RPMI7951 (cell line): Measurements from ENCODE around the gene KTN1. TPM values are rescaled to one million over a fixed set of nuclear protein-coding genes. Genes with fewer than 3 reads are reported as not detected.
A peak's percentile ranks its signal among the peaks of the same experiment; 100 is the strongest.

Experiments used
- DNase-seq: peaks from one replicate; pipeline ENCODE4 v3.0.0-alpha.2; 2012; ENCODE audit warnings: low read depth
- total RNA-seq: library from RNA; depleted of rRNA; stranded (reverse); fragments of >200 nt; shearing (Covaris generic); gene quantifications from 2 replicates; pipeline ENCODE4 v1.2.3, GENCODE V29; 2014; rRNA removed

The KTN1 gene, protein sequence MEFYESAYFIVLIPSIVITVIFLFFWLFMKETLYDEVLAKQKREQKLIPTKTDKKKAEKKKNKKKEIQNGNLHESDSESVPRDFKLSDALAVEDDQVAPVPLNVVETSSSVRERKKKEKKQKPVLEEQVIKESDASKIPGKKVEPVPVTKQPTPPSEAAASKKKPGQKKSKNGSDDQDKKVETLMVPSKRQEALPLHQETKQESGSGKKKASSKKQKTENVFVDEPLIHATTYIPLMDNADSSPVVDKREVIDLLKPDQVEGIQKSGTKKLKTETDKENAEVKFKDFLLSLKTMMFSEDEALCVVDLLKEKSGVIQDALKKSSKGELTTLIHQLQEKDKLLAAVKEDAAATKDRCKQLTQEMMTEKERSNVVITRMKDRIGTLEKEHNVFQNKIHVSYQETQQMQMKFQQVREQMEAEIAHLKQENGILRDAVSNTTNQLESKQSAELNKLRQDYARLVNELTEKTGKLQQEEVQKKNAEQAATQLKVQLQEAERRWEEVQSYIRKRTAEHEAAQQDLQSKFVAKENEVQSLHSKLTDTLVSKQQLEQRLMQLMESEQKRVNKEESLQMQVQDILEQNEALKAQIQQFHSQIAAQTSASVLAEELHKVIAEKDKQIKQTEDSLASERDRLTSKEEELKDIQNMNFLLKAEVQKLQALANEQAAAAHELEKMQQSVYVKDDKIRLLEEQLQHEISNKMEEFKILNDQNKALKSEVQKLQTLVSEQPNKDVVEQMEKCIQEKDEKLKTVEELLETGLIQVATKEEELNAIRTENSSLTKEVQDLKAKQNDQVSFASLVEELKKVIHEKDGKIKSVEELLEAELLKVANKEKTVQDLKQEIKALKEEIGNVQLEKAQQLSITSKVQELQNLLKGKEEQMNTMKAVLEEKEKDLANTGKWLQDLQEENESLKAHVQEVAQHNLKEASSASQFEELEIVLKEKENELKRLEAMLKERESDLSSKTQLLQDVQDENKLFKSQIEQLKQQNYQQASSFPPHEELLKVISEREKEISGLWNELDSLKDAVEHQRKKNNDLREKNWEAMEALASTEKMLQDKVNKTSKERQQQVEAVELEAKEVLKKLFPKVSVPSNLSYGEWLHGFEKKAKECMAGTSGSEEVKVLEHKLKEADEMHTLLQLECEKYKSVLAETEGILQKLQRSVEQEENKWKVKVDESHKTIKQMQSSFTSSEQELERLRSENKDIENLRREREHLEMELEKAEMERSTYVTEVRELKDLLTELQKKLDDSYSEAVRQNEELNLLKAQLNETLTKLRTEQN (N-terminal part only)
- total RNA-seq, result 100 and 129 TPM in 2 replicates

DNA sequence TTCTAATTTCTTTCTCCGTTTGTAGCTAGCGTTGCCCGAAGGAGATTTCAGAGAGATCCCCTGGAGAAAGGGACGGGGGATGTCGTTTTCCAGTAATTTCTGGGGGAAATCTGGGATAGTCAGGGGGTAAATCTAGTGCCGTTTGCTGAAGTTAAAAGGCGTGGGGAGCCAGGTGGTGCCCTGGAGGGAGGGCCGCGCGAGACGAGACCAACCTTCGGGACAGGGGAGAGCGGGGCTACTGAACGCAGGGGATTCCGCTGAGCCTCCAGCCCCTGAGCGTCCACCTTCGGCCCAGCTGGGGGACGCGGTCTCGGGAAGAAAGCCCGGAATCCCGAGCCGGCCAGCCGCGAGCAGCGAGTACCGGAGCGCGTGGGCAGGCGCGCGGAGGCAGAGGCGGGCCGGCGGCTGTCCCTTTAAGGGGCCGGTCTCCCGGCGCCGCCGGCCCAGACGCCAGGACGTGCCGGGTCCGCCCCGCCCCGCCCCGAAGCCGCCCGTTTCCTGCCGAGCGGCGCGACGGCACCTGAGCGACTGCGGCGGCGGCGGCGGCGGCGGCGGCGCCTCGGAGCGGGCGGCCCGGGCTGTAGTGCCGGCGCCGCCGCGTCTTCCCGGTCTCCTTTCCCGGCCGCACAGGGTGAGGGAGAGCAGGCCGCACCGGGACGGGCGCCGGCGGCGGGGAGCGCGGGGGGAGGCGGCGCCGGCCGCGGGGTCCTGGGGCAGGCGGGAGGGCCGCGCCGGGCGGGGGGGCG, at the start of gene KTN1:
Gene KTN1, plus strand, starts transcription at position 484 of the 746 bp plus-strand sequence. CDS start 31,842 bp downstream, outside the sequence.
- DNase-seq, result peak; percentile 80

DNA sequence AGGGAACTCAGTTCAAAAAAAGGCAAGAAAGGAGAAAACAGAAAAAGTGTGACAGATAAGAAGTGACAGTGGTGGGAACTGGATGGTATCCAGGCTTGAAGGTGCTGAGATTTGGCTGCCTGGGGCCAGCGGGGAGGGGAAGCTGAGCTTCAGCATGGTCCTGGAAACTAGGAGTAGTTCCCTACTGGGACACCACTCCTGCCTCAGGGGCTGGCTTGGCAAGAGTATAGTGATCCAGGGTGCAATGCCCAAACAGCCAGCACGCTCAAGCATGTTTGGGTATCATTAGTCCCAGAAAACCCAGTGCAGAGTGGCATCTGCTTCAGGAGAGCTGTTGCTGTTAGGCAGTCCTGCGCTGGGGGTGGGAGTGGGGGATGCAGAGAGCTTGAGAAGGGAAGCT, 49.5 kb upstream of the KTN1 start:
- DNase-seq, result no peak

DNA sequence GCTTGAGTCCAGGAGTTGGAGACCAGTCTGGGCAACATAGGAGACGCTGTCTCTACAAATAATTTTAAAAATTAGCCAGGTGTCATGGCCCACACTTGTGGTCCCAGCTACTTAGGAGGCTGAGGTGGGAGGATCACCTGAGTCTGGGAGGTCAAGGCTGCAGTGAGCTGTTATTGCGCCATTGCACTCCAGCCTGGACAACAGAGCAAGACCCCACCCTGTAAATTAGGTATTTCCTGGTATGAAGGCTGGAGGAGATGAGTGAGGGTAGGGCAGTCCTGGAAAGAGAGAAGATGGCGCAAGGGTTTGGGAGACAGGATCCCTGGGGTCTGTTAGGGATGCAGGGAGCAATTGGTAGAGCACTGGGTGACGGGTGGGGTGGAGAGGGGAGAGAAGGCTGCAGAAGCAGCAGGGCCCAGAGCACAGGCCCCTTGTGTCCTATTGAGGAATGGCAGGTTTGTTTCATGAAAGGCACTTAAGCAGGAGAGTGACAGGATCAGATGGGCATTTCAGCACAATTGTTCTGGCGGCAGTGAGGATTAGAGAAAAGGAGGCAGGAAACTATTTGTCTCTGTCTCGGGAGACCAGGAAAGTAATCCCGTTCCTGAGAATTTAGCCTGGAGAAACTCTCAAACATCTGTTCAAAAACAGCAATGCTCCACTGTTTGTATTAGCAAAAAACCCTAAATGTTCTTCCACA, 47.2 kb upstream of the KTN1 start:
- DNase-seq, result no peak

DNA sequence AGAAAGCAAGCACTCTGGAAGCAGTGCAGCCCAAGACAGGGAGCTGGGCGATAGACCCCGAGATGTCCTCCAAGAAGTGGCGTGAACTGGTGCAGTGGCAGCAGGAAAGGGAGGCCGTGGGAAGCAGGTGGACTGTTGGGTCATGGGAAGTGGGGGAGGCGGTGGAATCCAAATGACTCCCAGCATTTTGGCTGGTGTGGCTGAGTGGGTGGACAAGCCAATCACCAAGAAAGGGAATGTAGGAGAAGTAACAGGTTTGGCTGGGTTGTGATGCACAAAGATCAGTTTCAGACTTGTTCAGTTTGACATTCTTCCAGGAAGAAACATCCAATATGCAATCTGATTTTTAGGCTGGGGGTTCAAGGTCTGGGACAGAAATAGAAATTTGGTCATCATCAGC, 46.0 kb upstream of the KTN1 start:
- no peak for DNase-seq

DNA sequence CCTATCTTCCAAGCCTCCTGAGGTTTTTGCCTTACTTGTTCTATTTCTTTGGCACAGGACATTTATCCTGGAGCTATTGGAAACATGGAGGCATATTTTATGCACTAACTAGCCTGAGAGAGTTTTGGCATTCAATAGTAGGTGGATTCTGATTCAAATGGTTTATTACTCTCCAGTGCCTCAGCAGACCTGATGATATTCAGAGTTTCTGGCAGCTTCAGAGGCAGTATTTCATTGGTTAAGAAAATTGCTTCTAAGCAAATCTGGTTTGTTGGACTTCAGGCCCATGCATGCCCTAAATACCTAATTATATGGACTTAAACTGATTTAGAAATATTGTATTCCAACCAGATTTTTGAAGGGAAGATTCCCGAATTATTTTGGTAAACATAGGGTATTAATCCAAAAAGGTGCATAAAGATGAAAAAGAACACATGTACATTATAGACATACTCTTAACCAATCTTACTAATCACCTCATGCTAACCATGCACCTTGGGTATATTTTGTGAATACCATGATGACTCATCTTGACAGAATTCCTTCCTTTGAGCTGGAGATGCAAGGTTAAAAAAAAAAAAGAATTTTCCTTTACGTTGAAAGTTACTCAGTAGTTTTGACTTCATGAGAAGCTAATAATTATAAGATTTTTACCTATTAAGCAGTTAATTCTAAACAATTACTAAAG, 44.3 kb upstream of the KTN1 start:
- no peak for DNase-seq

DNA sequence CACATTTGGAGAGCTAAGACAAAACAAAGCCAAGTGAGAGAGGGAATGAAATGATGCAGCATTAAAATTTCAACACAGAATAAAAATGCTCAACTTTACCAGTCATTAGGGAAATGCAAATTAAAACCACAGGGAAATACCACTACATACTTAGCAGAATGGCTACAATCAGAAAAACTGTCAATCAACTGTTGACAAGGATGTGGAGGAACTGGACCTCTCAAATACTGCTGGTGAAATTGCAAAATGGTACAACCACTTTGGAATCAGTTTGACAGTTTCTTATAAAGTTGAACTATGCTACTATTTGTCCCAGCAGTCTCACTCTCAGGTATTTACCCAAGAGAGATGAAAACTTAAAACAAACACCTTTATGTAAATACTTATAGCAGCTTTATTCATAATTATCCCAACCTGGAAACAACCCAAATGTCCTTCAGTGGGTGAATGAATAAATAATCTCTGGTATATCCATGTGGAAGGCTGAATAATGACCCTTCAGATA, 43.8 kb upstream of the KTN1 start:
- DNase-seq, result no peak

DNA sequence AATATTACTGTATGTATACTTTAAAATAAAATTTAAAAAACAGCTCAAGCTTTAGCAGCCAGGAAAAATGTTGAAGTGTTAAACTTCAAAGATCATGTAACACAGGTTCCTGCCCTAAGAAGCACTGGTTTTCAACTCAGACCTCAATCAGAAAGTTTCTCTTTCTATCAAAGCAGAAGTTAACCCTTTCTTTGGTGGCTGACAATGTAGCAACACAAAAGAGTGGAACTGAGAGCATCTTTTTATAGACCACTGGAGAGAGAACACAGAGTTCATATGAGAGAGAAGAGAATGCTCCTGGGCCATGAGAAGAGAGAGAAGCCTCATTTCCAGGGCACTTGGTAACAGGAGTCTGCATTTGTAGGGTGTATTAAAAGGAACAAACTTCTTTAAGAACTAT, 42.2 kb upstream of the KTN1 start:
- no peak for DNase-seq

DNA sequence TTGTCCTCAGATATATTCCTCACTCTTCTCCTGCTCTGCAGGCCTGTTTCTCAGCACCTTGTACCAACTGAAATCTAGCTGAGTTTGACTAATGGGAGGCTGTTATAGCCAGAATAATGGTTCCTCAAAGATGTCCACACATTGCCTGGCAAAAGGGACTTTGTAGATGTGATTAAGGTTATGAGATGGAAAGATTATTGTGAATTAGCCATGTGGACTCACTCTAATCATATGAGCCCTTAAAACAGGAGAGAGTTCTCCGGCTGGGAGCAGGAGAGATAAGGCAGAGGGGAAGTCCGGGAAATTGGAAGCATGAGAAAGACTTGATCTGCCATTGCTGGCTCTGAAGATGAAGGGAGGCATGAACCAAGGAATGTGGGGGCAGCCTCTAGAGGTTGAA, 40.0 kb upstream of the KTN1 start:
- DNase-seq, result no peak

DNA sequence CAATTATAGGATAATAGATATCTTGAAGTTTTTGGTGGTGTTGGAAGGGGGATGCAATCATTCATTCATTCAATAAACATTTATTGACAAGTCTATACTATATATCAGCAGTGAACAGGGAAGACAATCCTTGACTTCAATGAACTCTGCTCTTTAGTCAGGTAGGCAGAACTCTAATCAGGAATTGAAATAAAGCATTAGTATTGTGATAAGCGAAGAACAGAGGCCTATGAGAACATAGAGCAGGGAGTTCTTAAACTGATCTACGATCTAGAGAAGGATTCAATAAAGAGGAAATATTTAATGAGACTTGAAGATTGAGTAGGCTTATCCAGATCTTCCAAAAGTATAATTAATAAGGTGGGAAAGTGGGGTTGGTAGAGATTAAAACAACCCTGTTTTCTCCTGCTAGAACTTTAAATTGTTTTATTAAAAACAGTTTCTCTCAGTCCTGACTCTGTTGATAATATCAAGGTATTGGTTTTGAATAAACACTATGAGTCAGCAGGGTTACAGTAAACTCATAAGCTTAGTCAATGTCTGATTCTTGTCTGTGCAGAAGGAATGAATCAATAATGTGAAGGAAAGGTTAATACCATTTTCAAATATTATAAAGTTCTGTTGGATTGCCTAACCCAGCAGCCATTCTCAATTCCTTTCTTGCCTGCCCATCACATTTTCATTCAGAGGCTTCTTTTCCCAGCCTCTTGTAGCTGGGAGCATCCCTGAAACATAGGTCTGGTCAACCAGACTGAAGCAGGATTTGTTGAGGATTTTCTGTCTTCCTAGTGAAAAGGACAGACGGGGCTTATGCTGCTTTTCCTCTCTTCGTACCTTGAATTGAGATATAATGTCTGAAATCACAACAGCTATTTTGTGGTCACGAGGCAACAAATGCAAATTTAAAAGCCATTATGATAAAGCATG, 38.9 kb upstream of the KTN1 start:
- DNase-seq, result no peak

DNA sequence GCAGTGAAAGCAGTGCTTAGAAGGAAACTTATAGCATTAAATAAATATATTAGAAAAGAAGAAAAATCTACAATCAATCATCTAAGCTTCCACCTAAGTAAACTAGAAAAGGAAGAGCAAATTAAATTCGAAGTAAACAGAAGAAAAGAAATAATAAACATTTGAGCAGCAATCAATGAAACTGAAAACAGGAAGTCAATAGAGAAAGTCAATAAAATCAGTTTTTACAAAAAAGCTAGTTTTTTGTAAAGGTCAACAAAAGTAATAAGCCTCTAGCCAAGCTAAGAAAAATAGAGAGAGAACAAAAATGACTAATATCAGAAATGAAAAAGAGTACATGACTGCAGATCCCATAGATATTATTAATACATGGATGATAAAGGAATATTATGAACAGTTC, 34.2 kb upstream of the KTN1 start:
- DNase-seq, result no peak

DNA sequence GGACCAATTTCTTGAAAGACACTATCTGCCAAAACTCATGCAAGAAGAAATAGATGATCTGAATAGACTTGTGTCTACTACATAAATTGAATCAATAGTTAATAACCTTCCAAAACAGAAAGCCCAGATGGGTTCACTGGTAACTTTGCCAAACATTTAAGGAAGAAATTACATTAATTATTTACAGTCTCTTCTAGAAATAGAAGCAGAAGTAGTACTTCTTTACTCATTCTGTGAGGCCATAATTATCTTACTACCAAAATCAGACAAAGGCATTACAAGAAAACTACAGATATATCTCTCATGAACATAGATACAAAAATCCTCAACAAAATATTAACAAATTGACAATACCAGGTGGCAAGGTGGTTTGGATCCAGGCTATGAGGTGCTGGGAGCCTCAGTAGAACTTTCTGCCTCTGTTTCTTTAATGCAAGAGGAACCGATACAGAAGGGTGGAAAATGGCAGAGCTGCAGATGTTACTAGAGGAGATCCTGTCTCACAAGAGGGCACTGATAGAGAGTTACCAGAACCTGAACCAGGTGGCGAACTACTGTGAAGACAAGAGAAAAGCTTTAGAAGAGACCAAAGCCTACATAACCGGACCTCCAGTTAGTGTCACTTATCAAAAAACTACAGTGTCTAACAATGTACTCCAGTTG, 33.7 kb upstream of the KTN1 start:
- no peak for DNase-seq

DNA sequence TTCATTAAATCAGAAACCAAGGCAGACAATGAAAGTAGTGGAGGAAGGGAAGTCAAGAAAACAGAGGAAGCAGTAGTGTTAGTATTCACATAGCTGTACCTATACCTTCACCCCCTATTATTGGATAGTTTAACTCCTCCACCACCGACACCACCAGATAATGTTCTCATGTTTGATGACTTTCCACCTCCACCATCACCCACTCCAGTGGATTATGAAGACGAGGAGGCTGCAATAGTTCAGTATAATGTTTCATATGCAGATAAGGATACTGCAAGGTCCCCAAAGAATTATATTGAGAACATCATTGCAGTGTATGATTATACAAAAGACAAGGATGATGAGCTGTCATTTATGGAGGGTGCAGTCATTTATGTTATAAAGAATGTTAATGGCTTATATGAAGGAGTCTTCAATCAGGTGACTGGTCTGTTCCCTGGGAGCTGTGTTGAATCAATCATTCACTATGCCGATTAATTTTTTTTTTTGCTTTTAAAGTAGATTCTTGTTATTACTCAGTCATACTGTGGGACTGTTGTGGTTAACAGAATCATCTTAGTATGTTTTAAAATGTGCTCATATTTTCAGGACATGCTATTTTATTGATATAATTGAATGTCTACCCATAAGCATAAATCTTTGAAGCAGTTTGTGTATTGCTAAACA, 32.2 kb upstream of the KTN1 start:
- DNase-seq, result no peak

DNA sequence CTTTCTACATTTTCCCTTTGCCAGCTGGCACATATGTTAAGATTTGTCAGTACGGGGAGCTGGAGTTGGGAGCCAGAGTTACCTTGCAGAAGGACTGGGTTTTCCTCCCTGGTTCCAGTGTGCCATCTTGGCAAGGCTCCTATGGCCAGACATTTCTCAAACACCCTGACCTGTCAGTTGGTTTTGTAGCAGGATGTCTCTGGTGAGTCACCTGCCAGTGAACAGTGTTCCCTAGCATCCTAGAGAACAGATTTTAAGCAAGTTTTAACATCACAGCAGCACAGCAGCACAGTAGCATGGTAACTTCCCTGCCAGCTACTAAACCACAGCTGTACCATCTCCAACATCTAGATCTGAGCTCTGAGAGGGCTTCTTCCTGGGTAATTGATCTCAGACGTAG, 26.2 kb upstream of the KTN1 start:
- peak; percentile 1 for DNase-seq

DNA sequence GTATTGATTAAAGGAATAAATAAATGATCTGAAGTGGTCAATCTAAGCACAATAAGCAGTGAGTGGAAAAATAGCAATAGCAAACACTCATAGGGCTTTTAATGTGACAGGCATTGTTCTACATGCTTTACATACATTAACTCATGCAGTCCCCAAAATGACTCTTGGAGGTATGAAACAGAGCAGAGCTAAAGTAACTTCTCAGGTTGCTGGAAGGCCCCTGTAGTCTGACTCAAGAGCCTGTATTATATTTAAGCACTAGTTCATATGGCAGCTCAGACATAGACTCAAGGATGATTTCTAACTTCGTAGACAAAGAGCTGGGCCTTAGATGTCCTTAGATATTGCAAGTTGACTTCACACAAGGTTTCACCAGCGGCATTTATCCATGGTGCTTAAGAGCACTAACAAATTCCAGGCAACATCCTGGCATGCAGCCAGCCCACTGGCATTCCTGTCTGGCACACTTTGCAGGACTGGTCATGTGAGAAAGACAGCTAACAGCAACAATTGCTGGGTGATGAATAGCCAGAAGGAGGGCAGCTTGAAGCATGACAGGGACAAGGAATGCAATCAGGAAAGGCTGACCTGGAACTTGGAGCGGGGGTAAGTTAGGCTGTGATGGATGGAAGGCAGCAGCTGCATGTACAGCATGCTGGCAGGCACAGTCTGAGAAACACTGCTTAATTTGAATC, 22.9 kb upstream of the KTN1 start:
- DNase-seq, result peak; percentile 88

DNA sequence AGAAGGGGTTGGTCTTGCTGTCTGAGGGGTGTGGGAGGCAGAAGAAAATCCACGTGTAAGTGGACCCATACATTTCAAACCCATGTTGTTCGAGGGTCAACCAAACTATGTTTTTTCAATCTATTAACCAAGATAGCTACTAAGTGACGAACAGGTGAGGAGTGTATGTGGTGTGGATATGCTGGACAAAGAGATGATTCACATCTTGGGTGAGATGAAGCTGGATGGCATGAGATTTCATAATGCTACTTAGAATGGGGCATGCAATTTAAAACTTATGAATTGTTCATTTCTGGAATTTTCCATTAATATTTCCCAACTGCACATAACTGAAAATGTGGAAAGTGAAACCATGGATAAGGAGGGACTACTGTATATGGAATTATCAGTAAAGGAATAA, 17.9 kb upstream of the KTN1 start:
- DNase-seq, result no peak

DNA sequence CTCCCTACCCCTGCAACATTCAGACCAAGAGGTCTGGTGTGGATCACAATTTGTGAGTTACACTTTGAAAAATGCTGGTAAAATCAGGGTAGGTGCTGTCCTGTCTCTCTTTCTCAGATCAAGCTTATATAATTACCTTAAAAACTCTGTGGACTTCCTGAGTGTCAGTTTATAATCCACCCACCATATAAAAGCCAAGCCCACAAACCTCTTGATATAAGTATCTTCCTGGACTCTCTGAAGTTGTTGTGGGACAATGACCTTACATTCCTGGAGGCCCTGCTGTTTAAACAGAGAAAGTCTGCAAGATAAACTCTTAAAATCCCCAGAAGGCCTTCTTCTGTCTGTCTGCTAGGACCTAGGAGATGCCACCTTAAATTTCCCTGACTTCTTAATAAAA, 11.4 kb upstream of the KTN1 start:
- DNase-seq, result no peak
